Measurements from ENCODE around the gene AFAP1.

AFAP1 gene

GRCh38 chr4:7839856-7840255 is 99.8 kb downstream of the AFAP1 start:
- DNase-seq: no peak

- DNase-seq: no peak
Observed at GRCh38 chr4:7838136-7838782, 101.4 kb downstream of the AFAP1 start.

DNA sequence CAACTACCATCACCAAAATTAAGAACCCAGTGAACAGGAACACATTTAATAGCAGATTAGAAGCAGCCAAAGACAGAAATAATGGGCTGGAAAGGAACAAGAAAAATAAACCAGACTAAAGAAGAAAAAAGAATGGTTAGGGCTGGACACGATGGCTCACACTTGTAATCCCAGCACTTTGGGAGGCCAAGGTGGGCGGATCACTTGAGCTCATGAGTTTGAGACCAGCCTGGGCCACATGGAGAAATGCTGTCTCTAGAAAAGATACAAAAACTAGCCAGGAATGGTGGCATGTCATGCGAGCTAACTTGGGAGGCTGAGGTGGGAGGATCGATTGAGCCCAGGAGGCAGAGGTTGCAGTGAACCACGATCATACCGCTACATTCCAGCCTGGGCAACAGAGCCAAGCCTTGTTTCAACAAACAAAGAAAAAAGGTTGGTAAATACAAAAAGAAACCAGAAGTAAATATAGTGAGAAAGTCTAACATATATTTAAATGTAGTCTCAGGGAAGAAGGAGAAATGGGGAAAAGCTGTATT is 102.0 kb downstream of the AFAP1 start:
- DNase-seq: no peak

DNA sequence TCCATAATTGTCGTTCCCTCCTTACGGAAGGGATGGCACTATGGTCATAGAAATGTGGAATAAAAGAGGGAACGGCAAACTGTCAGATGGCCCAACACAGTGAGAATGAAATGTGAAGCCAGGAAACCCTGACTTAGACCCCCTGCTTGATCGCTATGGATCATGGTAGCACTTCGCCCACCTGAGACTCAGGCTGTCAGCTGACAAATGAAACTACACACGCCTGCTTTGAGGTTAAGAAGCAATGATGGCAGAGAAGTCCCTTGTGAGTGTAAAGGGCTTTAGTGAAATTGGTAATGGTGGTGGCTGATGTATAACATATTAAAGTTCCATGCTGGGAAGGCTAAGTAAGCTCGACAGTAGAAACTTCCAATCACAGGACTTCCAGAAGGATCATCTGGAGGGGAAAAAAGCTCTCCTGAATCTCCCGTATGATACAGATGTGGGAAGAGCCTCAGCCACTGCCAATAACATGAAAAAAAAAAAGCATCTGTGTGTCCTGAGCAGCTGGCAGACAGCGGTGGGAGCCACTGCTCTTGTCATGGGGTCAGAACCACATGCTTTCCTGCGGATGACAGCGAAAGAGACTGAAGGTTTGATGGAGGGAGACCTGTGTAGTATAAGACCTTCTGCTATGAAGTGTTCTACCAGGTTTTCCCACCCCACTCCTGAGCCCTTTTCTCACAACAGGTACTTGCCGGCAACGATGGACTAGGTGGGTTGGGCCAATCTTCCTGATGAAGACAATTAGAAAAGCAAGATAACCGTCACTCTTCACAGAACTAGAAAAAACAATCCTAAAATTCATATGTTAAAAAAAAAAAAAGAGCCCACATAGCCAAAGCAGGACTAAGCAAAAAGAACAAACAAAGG is 107.6 kb downstream of the AFAP1 start:
- no peak for DNase-seq

- peak; percentile 78 for DNase-seq
Observed at GRCh38 chr4:7831330-7831729, 108.3 kb downstream of the AFAP1 start.

GRCh38 chr4:7830747-7831146 is 108.9 kb downstream of the AFAP1 start:
- no peak for DNase-seq

GRCh38 chr4:7829652-7830580 is 109.7 kb downstream of the AFAP1 start:
- DNase-seq: peak; percentile 40

DNA sequence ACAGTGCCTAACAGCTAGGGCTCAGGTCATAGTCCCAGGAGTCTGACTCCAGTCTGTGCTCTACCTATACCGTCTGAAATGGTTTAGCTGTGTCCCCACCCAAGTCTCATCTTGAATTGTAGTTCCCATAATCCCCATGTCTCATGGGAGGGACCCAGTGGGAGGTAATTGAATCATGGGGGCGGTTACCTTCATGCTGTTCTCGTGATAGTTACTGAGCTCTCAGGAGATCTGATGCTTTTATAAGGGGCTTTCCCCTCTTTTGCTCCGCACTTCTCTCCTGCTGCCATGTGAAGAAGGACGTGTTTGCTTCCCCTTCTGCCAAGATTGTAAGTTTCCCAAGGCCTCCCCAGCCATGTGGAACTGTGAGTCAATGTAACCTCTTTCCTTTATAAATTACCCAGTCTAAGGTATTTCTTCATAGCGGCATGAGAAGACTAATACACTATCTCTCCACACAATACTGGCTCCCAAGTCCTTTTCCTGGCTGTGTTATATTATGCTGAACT is 110.8 kb downstream of the AFAP1 start:
- DNase-seq: no peak

- peak; percentile 78 for DNase-seq
Observed at GRCh38 chr4:7828011-7828720, 111.5 kb downstream of the AFAP1 start.

- no peak for DNase-seq
Observed at GRCh38 chr4:7827566-7827965, 112.1 kb downstream of the AFAP1 start.

GRCh38 chr4:7826909-7827306 is 112.8 kb downstream of the AFAP1 start:
- no peak for DNase-seq

- no peak for DNase-seq
Observed at GRCh38 chr4:7826176-7826908, 113.3 kb downstream of the AFAP1 start.

DNA sequence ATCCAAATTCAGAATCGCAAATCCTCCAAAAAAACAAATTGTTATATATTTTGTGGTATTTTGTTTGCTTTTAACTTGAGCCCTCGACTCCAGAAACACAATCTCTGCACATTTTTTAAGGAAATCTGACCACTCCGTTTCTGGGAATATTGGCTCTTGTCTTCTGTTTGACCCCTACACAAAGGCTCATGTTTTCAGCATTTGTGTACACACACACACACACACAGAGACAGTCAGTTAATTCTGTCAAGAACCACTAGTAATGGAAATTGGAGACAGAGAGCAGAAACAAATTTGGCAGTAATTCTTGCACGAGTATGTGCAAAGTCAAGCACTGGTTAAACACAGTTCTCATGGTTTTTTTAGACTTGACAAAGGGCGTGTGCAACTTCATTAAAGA is 115.4 kb downstream of the AFAP1 start:
- DNase-seq: no peak

DNA sequence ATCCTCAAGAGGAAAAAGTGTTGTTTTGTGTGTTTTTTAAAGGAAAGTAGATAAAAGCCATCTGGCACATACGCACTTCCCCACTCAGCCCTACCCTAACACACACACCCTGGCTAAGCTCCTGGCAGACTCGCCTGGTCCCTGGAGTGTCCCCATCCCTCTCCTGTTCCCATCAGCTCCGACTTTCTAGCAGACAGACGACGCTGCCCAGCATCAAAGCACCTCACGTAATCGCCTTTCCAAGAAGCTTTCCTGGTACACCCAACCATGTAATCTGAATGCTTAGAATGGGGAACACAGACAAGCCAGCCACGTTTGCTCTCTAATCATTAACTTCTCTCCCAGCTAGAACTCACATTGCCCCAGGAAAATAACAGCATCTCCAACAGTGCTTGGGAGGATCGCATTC is 116.2 kb downstream of the AFAP1 start:
- DNase-seq: no peak

GRCh38 chr4:7822877-7823276 is 116.8 kb downstream of the AFAP1 start:
- no peak for DNase-seq

- DNase-seq: no peak
Observed at GRCh38 chr4:7822137-7822505, 117.5 kb downstream of the AFAP1 start.

DNA sequence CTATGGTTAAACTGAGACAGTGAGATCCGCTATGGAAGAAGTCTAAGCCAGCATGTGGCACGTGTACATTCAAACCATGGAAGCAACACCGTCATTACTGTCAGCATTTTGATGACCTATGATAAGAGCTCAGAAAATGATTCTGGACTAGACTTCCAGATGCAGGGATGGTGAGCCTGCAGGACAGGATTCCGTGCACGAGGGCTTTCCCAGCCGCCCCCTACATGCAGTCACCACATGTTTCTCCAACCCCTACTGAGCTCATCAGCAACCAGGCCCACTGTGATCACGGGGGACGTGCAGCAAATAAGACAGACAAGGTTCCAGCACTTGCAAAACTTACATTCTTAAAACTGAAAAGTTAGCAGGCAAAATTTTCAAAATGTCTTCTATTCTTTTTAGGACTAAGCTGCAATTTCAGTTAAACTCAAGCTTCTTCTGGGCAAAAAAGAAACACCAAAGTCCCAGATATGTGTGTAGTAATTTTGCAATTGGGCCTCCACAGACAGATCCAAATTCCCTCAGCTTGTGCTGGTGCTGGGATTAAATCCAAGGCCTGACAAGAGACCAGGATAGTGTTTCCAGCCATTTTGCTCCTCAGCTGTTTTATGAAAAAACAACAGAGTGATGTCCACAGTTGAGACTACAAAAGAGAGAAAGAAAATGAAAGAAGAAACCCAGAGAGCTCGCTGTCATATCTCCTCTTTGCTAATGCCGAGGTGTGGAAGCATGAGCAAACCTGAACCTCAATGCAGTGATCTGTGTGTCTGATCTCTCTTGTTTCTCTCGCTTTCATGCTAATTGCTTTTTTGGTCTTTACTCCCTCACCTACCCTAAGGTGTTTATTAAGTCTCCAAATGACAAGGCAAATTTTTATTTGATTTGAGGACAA is 118.2 kb downstream of the AFAP1 start:
- no peak for DNase-seq

GRCh38 chr4:7820031-7820818 is 119.4 kb downstream of the AFAP1 start:
- DNase-seq: no peak

DNA sequence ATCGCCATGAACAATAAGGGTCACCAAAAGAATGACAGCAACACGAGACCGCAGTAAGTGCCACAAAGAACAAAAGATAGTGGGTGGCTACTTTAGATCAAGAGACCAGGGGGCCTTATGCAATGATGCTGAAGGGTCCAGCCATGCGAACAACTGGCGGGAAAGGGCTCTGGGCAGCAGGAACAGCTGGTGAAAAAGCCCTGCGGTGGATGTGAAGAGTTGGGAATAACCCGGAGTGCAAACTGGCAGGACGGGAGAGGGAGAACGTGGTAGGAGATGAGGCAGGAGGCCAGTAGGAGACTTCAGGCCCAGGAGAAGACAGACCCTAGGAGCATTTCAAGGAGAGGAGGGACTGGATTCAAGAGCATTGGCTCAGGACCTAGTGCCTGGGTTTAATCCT is 120.2 kb downstream of the AFAP1 start:
- no peak for DNase-seq

Measured in activated CD4-positive, alpha-beta T cell treated with anti-CD3 and anti-CD28 coated beads, Interleukin-2, amount 50 U/mL, for 16 hours (primary cell).